ENCODE results near the gene VPS13C.

- TF ChIP-seq CTCF (IDR thresholded peaks at IDR 0.05) (no peak), POLR2A (IDR thresholded peaks at IDR 0.05) (no peak)
Observed at GRCh38 chr15:62046078-62046743, 14.0 kb downstream of the VPS13C start.

Data from stomach (tissue), 4 donors.